ENCODE results near the gene SMTN.

The SMTN gene

DNA sequence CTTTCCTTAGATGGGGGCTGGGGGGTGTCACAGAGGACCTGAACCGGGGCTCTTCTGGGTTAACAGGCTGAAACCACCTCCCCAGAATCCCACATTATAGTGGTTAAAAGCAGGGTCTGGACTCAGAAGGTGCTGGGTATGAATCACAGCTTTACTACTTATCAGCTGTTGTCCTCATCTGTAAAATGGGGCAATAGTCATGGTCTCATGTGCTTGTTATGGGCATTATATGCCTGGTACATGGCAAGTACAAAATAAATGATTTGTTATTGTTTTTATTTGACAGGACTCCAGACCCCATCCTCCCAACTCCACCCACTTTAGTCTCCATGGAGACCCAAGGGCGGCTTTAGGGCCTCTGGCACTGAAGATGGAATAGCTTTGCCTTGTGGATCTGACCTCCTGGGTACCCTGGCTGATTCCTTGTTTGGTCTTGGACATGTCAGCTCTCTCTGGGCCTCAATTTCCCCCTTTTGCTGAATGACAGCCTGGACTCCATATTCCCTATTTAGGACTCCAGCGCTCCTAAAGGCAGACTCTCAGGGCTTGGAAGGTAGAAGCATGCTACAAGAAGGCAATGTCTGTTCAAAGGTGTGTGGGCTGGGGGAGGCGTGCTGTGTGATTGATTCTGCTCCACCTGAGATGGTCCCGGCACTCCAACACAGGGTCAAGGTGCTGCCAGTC lies 812 bp upstream of the SMTN start:
- H3K4me3 ChIP-seq (ENCODE audit: low read length), result peak overlapping the region; percentile 79
- no peaks in the 10 kb centered on the region for H3K9me3 ChIP-seq (ENCODE audit: low read length)
- H3K27me3 ChIP-seq (ENCODE audit: insufficient read depth, low read length), result no peaks in the 10 kb centered on the region
- H2AFZ ChIP-seq (ENCODE audit: low read depth, low read length), result peak overlapping the region; percentile 95
- peaks cover 12% of the 10 kb centered on the region for H3K4me1 ChIP-seq (ENCODE audit: insufficient read depth, low read length)
- no peaks in the 10 kb centered on the region for H3K36me3 ChIP-seq (ENCODE audit: insufficient read depth, low read length)

DNA sequence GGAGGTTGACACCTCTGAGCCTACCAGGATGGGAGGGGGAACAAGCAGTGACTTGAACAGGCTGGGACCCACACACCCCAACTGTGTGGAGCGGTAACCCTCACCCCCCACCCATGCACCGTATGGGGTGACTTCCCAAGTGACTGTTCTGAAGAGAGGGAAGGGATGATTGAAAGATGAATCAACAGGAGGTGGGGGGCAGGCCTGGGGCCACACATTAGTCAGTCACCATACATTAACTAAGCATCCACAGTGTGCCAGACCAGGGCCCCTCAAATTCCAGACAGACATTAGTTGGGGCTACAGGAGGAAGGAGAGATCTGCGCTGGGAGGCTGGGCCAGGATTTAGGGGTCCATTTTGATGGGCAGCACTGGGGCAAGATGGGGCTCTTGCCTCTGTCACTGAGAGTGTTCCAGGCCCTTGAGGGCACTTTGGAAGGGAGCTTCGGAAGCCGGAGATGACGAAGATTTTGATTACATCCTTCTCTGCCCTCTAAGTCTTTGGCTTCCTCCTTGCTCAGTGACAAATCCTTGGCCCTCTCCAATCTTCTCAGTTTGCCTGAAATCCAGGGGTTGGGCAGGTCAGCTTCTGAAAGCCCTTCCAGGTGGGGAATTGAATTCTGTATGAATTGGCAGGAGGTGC lies 966 bp downstream of the SMTN start:
- H3K9me3 ChIP-seq (ENCODE audit: low read length), result no peaks in the 10 kb centered on the region
- peaks cover 12% of the 10 kb centered on the region for H3K4me1 ChIP-seq (ENCODE audit: insufficient read depth, low read length)
- H2AFZ ChIP-seq (ENCODE audit: low read depth, low read length), result no peak overlapping the region
- H3K4me3 ChIP-seq (ENCODE audit: low read length), result peak overlapping the region; percentile 79
- no peaks in the 10 kb centered on the region for H3K27me3 ChIP-seq (ENCODE audit: insufficient read depth, low read length)
- H3K36me3 ChIP-seq (ENCODE audit: insufficient read depth, low read length), result no peaks in the 10 kb centered on the region

DNA sequence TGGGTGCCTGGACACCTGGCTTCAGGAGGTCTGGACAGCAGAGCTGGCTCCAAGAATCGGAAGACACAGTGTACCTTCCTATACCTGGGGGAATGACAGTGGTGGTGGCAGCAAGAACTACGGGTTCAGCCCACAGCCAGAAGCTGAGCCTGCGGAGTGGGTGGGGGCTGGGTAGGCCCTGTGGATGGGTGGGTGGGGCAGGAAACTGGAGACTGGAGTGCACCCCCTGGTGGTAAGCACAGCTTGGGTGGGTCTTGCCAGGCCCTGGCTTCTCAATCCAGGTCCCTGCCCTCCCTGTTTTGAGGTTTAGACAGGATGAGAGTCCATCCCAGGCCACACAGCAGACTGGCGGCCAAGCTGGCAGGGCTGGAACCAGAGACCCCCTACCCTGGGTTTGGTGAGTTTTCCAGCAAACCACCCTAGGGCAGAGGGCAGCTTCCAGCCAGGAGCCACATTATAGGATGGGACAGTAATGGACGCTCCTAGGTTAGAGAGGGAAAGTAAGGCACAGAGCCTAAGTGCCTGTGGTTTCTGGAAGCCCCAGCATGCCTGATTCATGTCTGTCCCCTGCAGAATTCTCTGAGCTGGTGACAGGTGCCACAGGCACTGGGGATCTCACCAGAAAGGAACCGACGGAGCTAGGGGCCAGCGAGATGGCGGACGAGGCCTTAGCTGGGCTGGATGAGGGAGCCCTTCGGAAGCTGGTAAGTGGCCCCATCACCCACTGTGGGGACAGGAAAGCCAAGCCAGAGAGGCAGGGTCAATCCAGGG lies 1.7 kb downstream of the SMTN start:
- Histone ChIP-seq H3K9me3 (ENCODE audit: low read length) (no peaks in the 10 kb centered on the region), H3K36me3 (ENCODE audit: insufficient read depth, low read length) (no peaks in the 10 kb centered on the region), H3K4me3 (ENCODE audit: low read length) (no peak overlapping the region), H2AFZ (ENCODE audit: low read depth, low read length) (no peak overlapping the region), H3K27me3 (ENCODE audit: insufficient read depth, low read length) (no peaks in the 10 kb centered on the region), H3K4me1 (ENCODE audit: insufficient read depth, low read length) (peaks cover 12% of the 10 kb centered on the region)

DNA sequence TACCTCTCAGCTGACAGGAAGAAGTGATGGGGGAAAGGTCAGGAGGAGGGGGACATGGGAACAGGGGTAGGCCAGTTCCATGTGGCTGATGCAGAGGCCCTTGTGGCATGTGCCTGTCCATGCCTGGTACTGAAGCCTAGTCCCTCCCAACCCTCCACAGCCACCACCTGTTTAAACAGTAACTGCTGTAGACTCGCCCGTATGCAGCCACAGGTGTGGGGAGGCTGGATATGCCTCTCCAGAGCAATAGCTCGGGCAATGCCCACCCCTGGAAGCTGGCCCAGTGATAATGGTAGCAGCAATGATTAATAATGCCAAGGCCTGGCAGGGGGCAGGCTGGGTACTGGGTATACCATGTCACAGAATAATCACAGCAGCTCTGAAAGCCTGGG lies 2.3 kb downstream of the SMTN start:
- Histone ChIP-seq H3K27me3 (ENCODE audit: insufficient read depth, low read length) (no peaks in the 10 kb centered on the region), H3K36me3 (ENCODE audit: insufficient read depth, low read length) (no peaks in the 10 kb centered on the region), H3K9me3 (ENCODE audit: low read length) (no peaks in the 10 kb centered on the region), H3K4me3 (ENCODE audit: low read length) (no peak overlapping the region), H3K4me1 (ENCODE audit: insufficient read depth, low read length) (peaks cover 12% of the 10 kb centered on the region), H2AFZ (ENCODE audit: low read depth, low read length) (no peak overlapping the region)

DNA sequence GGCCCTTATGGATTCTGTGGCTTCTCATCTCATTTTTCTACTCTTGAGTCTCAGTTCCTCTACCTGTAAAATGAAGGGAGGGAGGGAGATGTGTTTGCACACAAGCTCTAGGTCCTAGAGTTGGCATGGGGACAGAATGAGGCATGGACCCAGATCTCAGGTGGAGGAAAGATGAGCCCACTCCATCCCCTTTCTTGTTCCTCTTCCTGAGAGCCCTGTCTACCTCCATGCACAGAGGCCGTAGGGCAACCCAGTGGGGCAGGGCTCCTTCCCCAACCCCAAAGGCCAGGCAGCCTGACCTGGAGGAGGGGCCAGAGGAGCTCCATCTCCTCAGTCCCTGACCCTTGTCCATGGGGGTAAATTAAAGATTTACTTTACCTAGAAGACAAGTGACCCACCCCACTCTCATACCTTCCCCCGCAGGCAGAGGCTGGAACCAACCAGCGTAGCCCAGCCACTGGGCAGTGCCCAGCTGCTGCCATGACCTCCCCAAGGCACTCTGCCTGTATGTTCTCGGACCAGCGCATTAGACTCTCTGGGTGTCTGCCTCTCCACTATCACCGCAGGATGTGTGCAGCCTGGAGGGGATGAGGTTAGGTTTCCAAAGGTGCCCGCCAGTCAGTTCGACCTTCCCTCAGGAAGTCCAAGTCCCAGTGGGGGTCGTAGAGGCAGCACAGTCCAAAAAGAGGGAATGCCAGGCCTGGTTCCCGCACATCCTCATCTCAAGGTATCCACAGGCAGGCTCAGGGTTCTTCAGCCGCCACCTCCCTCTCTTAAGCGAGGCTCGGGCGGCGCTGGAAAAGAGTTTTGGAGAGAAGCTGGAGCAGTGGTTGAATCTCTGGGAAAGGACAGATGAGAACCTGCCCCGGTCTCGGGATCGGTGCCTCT lies 3.0 kb downstream of the SMTN start:
- Histone ChIP-seq H3K4me1 (ENCODE audit: insufficient read depth, low read length) (peaks cover 12% of the 10 kb centered on the region), H3K9me3 (ENCODE audit: low read length) (no peaks in the 10 kb centered on the region), H2AFZ (ENCODE audit: low read depth, low read length) (no peak overlapping the region), H3K4me3 (ENCODE audit: low read length) (no peak overlapping the region), H3K27me3 (ENCODE audit: insufficient read depth, low read length) (no peaks in the 10 kb centered on the region), H3K36me3 (ENCODE audit: insufficient read depth, low read length) (no peaks in the 10 kb centered on the region)

DNA sequence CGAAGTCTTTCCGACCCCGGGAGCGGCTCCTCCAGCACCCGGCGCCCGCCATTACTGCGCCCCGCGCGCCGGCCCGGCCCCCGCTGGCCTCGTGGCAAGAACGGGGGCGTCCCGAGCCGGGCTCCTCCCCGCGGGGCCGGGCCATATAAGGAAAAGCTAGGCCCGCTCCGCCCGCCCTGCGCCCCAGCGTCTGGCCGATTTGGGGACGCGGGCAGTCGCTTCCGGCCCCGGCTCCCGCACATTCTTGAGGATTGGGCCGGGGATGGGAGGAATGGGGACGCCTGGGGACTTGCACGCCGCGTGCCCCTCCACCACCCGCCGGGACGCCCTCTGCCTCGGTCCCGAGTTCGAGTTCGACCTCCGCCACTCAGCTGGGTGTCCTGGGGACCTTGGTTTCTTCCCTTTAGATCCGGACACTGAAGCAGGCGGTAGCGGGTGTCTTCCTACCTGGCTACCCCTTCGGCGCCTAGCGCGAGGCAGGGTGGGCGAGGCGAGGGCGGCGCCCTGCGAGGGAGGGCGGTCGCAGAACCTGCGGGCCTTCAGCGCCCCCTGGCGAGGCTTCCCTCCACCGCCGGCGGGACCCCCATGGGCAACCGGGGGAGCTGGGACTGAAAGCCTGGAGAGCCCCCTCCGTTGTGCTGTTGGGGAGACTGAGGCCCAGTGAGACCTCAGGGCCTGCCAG lies 3.8 kb downstream of the SMTN start:
- Histone ChIP-seq H2AFZ (ENCODE audit: low read depth, low read length) (no peak overlapping the region), H3K4me3 (ENCODE audit: low read length) (no peak overlapping the region), H3K27me3 (ENCODE audit: insufficient read depth, low read length) (no peaks in the 10 kb centered on the region), H3K9me3 (ENCODE audit: low read length) (no peaks in the 10 kb centered on the region), H3K4me1 (ENCODE audit: insufficient read depth, low read length) (peaks cover 12% of the 10 kb centered on the region), H3K36me3 (ENCODE audit: insufficient read depth, low read length) (no peaks in the 10 kb centered on the region)

DNA sequence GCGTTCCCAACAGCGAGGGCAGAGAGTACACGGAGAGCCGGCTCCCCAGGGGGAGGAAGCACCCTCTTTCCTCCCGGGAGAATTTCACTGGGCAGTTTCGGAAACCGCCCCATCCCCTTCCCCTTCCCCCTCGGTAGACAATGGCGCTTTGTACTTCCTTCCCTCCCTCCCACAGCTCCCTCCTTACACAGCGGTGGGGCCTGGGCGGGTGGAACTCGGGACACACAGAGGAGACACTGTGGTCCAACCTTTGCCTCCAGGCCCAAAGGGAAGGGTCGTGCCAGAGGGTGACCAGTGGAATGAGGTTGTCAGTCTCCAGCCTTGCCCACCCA lies 4.3 kb downstream of the SMTN start:
- no peaks in the 10 kb centered on the region for H3K36me3 ChIP-seq (ENCODE audit: insufficient read depth, low read length)
- H2AFZ ChIP-seq (ENCODE audit: low read depth, low read length), result no peak overlapping the region
- no peak overlapping the region for H3K4me3 ChIP-seq (ENCODE audit: low read length)
- peaks cover 9% of the 10 kb centered on the region for H3K4me1 ChIP-seq (ENCODE audit: insufficient read depth, low read length)
- no peaks in the 10 kb centered on the region for H3K9me3 ChIP-seq (ENCODE audit: low read length)
- no peaks in the 10 kb centered on the region for H3K27me3 ChIP-seq (ENCODE audit: insufficient read depth, low read length)

DNA sequence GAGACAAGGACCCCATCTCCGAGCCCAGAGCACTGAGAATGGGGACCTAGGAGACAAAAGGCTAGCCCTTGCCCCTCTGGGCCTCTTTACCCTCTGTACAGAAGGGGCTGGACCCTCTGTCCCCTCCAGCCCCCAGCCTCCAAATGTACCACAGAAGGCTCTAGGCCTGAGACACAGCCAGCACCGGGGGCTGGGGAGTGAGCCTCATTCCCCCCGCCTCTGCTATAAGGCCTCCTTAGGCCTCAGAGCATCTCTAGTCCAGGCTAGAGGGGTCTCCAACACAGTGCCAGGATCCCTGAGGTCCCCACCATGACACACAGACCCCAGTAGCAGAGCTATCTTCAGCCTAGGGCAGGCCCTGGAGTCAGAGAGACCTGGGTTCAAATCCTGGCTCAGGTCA lies 4.8 kb downstream of the SMTN start:
- H3K4me1 ChIP-seq (ENCODE audit: insufficient read depth, low read length), result peaks cover 7% of the 10 kb centered on the region
- no peak overlapping the region for H3K4me3 ChIP-seq (ENCODE audit: low read length)
- H3K36me3 ChIP-seq (ENCODE audit: insufficient read depth, low read length), result peaks cover 3% of the 10 kb centered on the region
- no peaks in the 10 kb centered on the region for H3K9me3 ChIP-seq (ENCODE audit: low read length)
- no peak overlapping the region for H2AFZ ChIP-seq (ENCODE audit: low read depth, low read length)
- no peaks in the 10 kb centered on the region for H3K27me3 ChIP-seq (ENCODE audit: insufficient read depth, low read length)

DNA sequence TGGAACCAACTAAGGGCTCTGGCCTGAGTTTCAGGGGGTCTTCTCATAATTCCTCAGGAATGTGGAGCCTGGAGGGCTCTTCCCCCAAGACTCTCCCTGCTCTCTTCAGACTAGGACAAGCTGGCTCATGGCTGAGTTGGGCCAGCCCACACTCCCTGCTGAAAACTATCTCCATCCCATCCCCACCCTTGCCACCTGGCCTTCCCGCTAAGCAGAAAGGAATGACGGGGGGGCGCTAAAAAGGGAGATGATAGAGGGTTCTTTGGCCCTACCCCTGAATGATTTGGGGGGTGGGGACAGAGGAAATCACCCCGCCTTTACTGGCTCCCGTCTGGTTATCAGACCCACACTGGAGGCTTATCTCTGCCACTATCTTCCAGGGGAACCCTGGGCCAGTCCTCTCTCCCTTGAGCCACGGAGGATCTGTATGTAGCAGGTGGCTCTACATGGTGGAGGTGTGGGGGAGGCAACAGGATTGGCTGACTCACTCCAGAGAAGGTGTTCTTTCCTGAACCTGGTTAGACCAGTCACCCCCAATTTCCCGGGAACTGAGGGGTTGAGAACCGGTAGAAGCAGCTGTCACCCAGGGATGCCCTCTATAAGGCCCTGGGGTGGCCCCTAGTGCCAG lies 5.7 kb downstream of the SMTN start:
- Histone ChIP-seq H3K27me3 (ENCODE audit: insufficient read depth, low read length) (no peaks in the 10 kb centered on the region), H3K4me3 (ENCODE audit: low read length) (no peak overlapping the region), H3K36me3 (ENCODE audit: insufficient read depth, low read length) (peaks cover 7% of the 10 kb centered on the region), H3K9me3 (ENCODE audit: low read length) (no peaks in the 10 kb centered on the region), H3K4me1 (ENCODE audit: insufficient read depth, low read length) (peaks cover 4% of the 10 kb centered on the region), H2AFZ (ENCODE audit: low read depth, low read length) (no peak overlapping the region)

DNA sequence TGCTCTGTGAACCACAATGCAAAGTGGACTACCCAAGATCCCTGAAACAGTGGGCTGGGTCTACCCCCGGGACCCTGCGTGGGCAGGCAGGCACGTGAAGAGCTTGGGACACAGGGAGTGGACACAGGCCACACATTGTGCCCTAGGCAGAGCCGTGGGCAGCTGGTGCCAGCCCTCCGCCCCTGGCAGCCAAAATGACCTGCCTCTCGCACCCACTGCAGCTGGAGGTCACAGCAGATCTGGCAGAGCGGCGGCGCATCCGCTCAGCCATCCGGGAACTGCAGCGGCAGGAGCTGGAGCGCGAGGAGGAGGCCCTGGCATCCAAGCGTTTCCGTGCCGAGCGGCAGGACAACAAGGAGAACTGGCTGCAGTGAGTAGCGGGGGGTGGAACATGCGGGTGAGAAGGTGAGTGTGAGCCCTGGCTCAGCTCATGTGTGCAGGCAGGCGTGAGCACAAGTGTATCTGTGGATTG lies 6.7 kb downstream of the SMTN start:
- Histone ChIP-seq H3K27me3 (ENCODE audit: insufficient read depth, low read length) (no peaks in the 10 kb centered on the region), H3K4me3 (ENCODE audit: low read length) (no peak overlapping the region), H3K9me3 (ENCODE audit: low read length) (no peaks in the 10 kb centered on the region), H3K4me1 (ENCODE audit: insufficient read depth, low read length) (no peaks in the 10 kb centered on the region), H3K36me3 (ENCODE audit: insufficient read depth, low read length) (peaks cover 9% of the 10 kb centered on the region), H2AFZ (ENCODE audit: low read depth, low read length) (no peak overlapping the region)

DNA sequence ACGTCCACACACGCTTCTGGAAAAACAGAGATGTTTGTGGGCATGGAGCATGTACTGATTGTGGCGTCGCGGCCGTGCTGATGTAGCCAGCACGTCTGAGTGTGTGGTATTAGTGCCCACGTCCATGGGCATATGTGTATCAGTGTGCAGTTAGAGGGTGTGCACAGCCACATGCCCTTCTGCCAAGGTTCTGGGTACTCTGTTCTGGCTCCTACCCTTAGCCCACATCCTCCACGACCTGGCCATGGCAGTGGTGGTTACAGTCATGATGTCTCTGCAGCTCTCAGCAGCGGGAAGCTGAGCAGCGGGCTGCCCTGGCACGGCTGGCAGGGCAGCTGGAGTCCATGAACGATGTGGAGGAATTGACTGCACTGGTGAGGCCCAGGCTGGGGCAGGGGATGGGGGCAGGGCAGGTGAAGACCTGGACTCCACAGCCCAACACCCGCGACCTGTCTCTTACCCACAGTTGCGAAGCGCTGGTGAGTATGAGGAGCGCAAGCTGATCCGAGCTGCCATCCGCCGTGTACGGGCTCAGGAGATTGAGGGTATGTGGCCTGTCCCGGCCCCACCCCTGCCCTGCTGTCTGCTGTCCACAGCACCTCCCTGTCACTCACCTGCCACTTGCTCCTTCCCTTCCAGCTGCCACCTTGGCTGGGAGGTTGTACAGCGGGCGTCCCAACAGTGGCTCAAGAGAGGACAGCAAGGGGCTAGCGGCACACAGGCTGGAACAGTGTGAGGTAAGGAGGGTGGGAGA lies 7.3 kb downstream of the SMTN start:
- Histone ChIP-seq H3K4me3 (ENCODE audit: low read length) (no peak overlapping the region), H3K36me3 (ENCODE audit: insufficient read depth, low read length) (peaks cover 9% of the 10 kb centered on the region), H3K4me1 (ENCODE audit: insufficient read depth, low read length) (no peaks in the 10 kb centered on the region)

More for the DNA sequence above, 7.3 kb downstream of the SMTN start:
- Histone ChIP-seq H2AFZ (ENCODE audit: low read depth, low read length) (no peak overlapping the region), H3K9me3 (ENCODE audit: low read length) (no peaks in the 10 kb centered on the region), H3K27me3 (ENCODE audit: insufficient read depth, low read length) (no peaks in the 10 kb centered on the region)

Data from neuron (in vitro differentiated cells).